GM10248 (cell line): ENCODE data around the gene SLCO4A1.

Experiments used
- CTCF ChIA-PET: fragments of 300-600 bp; sonication (Branson Sonifier 250); formaldehyde crosslinking; extraction: SDS; loops from one replicate; lab custom pipeline; 2021; ENCODE audit warnings: antibody characterized with exemption; lab: Yijun Ruan, JAX
- POLR2A ChIA-PET: fragments of 350-650 bp; sonication (Branson Sonifier 250); formaldehyde crosslinking; extraction: SDS; loops from one replicate; lab custom pipeline; 2020; ENCODE audit warnings: antibody characterized with exemption; lab: Yijun Ruan, JAX
- DNase-seq: peaks from one replicate; pipeline ENCODE4 v3.0.0; 2012; ENCODE audit errors: extremely low spot score
- TF ChIP-seq, protein P1 (sequence below): IDR thresholded peaks from 2 replicates; pipeline ENCODE4 v1.5.1; 2012; ENCODE audit warnings: mild to moderate bottlenecking, low read depth; ENCODE audit errors: extremely low read depth, missing control alignments, control extremely low read depth

Gene SLCO4A1

GRCh38 chr20:62635232-62635631 lies 7.1 kb upstream of the SLCO4A1 start:
- CTCF ChIA-PET: no interaction called here
- TF ChIP-seq, protein P1, sequence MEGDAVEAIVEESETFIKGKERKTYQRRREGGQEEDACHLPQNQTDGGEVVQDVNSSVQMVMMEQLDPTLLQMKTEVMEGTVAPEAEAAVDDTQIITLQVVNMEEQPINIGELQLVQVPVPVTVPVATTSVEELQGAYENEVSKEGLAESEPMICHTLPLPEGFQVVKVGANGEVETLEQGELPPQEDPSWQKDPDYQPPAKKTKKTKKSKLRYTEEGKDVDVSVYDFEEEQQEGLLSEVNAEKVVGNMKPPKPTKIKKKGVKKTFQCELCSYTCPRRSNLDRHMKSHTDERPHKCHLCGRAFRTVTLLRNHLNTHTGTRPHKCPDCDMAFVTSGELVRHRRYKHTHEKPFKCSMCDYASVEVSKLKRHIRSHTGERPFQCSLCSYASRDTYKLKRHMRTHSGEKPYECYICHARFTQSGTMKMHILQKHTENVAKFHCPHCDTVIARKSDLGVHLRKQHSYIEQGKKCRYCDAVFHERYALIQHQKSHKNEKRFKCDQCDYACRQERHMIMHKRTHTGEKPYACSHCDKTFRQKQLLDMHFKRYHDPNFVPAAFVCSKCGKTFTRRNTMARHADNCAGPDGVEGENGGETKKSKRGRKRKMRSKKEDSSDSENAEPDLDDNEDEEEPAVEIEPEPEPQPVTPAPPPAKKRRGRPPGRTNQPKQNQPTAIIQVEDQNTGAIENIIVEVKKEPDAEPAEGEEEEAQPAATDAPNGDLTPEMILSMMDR: no peak
- DNase-seq: no peak
- POLR2A ChIA-PET: no interaction called here

DNA sequence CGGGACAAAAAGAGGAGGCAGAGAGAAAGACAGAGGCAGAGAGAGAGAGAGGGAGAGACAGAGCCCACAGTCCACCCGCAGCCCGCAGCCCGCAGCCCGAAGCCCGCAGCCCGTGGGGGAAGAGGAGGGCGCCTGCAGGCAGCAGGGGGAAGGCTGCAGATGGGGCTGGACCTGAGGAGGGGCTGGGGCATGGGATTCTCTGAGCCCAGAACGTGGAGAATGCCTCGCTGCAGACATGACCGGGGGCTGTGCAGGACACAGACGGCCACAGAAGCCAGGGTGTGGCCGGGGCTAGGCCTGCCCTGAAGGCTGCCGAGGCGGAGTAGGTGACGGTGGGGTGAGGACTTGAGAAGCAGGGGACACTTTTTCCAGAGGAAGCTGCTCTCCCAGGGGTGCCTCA lies 6.5 kb upstream of the SLCO4A1 start:
- ChIA-PET CTCF (no interaction called here), POLR2A (no interaction called here)
- DNase-seq: no peak
- TF ChIP-seq, protein P1: no peak

- TF ChIP-seq, protein P1: no peak
These were observed 5.9 kb upstream of the SLCO4A1 start for GRCh38 chr20:62636446-62636845.

GRCh38 chr20:62637110-62637509 lies 5.2 kb upstream of the SLCO4A1 start:
- ChIA-PET CTCF (interaction anchor here (0.9 to 1.6 kb wide), 4 partner anchors 8 to 21 kb away, joined by 3 to 6 read pairs (median 3); no protein-coding TSS in a partner anchor), POLR2A (no interaction called here)
- DNase-seq: no peak
- TF ChIP-seq, protein P1: no peak

More at GRCh38 chr20:62636446-62636845, 5.9 kb upstream of the SLCO4A1 start:
- ChIA-PET POLR2A (no interaction called here), CTCF (interaction anchor here (0.9 to 1.6 kb wide), 2 partner anchors 18 to 19 kb away, joined by 3 read pairs; no protein-coding TSS in a partner anchor)
- DNase-seq: no peak

DNA sequence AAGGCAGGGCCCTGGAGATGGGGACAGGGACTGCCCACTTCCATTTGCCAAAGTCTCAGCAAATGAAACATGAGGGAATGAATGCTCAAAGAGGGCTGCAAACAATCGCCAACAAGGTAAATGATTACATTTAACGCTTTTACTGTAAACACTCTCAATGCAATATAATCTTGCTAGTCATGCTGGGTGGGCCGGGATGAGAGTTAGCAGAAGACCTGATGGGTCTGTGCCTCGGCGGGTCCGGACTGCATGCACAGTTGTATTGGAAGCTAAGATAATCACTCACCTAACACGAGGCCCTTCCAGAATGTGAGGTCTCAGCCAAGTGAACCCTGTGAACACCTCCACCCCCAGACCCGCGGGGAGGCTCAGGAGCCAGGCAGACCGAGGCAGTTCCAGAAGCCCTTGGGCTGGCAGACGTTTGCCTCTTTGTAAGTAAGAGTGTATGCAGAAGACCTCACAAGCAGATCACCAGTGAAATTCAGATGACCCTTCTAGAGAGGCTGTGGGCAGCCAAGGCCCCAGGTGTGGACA lies 4.7 kb upstream of the SLCO4A1 start:
- no peak for DNase-seq
- POLR2A ChIA-PET: no interaction called here
- TF ChIP-seq, protein P1: no peak
- CTCF ChIA-PET: interaction anchor here (1.0 to 1.6 kb wide), 3 partner anchors 9 to 21 kb away, joined by 3 to 6 read pairs (median 3); no protein-coding TSS in a partner anchor

- POLR2A ChIA-PET: no interaction called here
- TF ChIP-seq, protein P1: no peak
- CTCF ChIA-PET: interaction anchor here (1.0 to 1.6 kb wide), 2 partner anchors 9 to 22 kb away, joined by 3 to 6 read pairs; no protein-coding TSS in a partner anchor
- DNase-seq: no peak
These were observed 4.2 kb upstream of the SLCO4A1 start for GRCh38 chr20:62638055-62638570.
